AG04450 (cell line): ENCODE measurements around the gene EEF1A2. TPM values are rescaled to one million over a fixed set of nuclear protein-coding genes. Genes with fewer than 3 reads are reported as not detected.
"Not testable (repeated sequence)": the region's sequence is repeated elsewhere in the genome, so short reads cannot be mapped to it uniquely, and the experiment has no call there.

Experiments used
- CTCF ChIA-PET: fragments of 300-600, 350-600 bp; formaldehyde crosslinking; extraction: SDS; loops from one replicate; lab custom pipeline; 2022; ENCODE audit warnings: antibody characterized with exemption, inconsistent platforms; lab: Charles Lee
- POLR2A ChIA-PET: fragments of 350-600 bp; formaldehyde crosslinking; extraction: SDS; loops from one replicate; lab custom pipeline; 2021; ENCODE audit warnings: antibody characterized with exemption, inconsistent platforms; lab: Yijun Ruan, JAX
- DNase-seq: peaks from one replicate; pipeline ENCODE4 v3.0.0-alpha.2; 2011; ENCODE audit warnings: low read depth, low spot score
- H3K27ac ChIP-seq: one replicate; pipeline ENCODE4 v1.5.1; 2012; ENCODE audit warnings: low read depth, low read length, control low read depth
- H3K27me3 ChIP-seq: one replicate; pipeline ENCODE4 v1.6.0; 2012; ENCODE audit warnings: low read length; ENCODE audit not compliant: control insufficient read depth, insufficient read depth
- H3K4me3 ChIP-seq: 2 replicates; pipeline ENCODE4 v1.5.1; 2011; ENCODE audit warnings: mild to moderate bottlenecking, low read depth, low read length, control low read depth
- H3K9me3 ChIP-seq: 2 replicates; pipeline ENCODE4 v1.5.1; 2012; ENCODE audit warnings: low read length; ENCODE audit not compliant: control insufficient read depth, insufficient read depth
- CTCF ChIP-seq: IDR thresholded peaks from 2 replicates; pipeline ENCODE4 v1.5.1; 2011; ENCODE audit warnings: low read depth, low read length, control low read depth, inconsistent platforms
- polyA plus RNA-seq: library from polyadenylated mRNA; depleted of rRNA; stranded (reverse); fragments of >200 nt; gene quantifications from 2 replicates; pipeline ENCODE4 v1.2.3, GENCODE V29; 2011

Gene EEF1A2
- polyA plus RNA-seq, 1 experiment = 0.94 TPM

GRCh38 chr20:63482021-63482587 lies 16.8 kb downstream of the EEF1A2 start:
- Histone ChIP-seq H3K27ac (no peak overlapping the region), H3K27me3 (peaks cover 23% of the 10 kb centered on the region), H3K4me3 (no peak overlapping the region), H3K9me3 (peaks cover 5% of the 10 kb centered on the region)
- no peak for DNase-seq
- POLR2A ChIA-PET = no interaction called here
- no peak for TF ChIP-seq CTCF
- CTCF ChIA-PET = no interaction called here

GRCh38 chr20:63481503-63481902 lies 17.4 kb downstream of the EEF1A2 start:
- Histone ChIP-seq H3K27me3 (peaks cover 26% of the 10 kb centered on the region), H3K4me3 (no peak overlapping the region), H3K9me3 (peaks cover 4% of the 10 kb centered on the region), H3K27ac (no peak overlapping the region)
- DNase-seq = no peak
- ChIA-PET POLR2A (no interaction called here), CTCF (no interaction called here)
- TF ChIP-seq CTCF = no peak

- POLR2A ChIA-PET, H3K9me3 ChIP-seq, H3K27ac ChIP-seq, H3K4me3 ChIP-seq, DNase-seq, CTCF ChIA-PET: not testable (repeated sequence)
- H3K27me3 ChIP-seq = peaks cover 33% of the 10 kb centered on the region
Measured at GRCh38 chr20:63479695-63480419, 19.0 kb downstream of the EEF1A2 start.

- peaks cover 45% of the 10 kb centered on the region for H3K27me3 ChIP-seq
- POLR2A ChIA-PET = no interaction called here
- no peak overlapping the region for H3K27ac ChIP-seq
- no peaks in the 10 kb centered on the region; the same call in 1 of the 2 replicates for H3K9me3 ChIP-seq
- no peak for DNase-seq
- H3K4me3 ChIP-seq = no peak overlapping the region
- CTCF ChIA-PET = no interaction called here
- no peak for TF ChIP-seq CTCF
Measured at GRCh38 chr20:63478346-63479302, 20.3 kb downstream of the EEF1A2 start.

- no peak overlapping the region for H3K27ac ChIP-seq
- CTCF ChIA-PET = no interaction called here
Measured at GRCh38 chr20:63477944-63478343, 20.9 kb downstream of the EEF1A2 start.

More at GRCh38 chr20:63477944-63478343, 20.9 kb downstream of the EEF1A2 start:
- POLR2A ChIA-PET = no interaction called here
- no peak for DNase-seq
- H3K9me3 ChIP-seq = no peaks in the 10 kb centered on the region; the same call in 1 of the 2 replicates
- TF ChIP-seq CTCF = no peak
- peaks cover 50% of the 10 kb centered on the region for H3K27me3 ChIP-seq
- H3K4me3 ChIP-seq = no peak overlapping the region
